OCI-LY3 (cell line): ENCODE results near the gene MACROD2.

ENCODE experiments used
- EZH2phosphoT487 ChIP-seq: fragments of 200-600 bp; shearing (Covaris generic); IDR thresholded peaks from 2 replicates; pipeline ENCODE4 v1.6.1; 2018; ENCODE audit warnings: antibody characterized with exemption, mixed run types, low read depth
- TF ChIP-seq, protein P1 (sequence below): fragments of 200-600, 300-600 bp; sonication (generic); IDR thresholded peaks from 2 replicates; pipeline ENCODE4 v1.5.1; 2014; ENCODE audit warnings: antibody characterized with exemption, low read length, low read depth

DNA sequence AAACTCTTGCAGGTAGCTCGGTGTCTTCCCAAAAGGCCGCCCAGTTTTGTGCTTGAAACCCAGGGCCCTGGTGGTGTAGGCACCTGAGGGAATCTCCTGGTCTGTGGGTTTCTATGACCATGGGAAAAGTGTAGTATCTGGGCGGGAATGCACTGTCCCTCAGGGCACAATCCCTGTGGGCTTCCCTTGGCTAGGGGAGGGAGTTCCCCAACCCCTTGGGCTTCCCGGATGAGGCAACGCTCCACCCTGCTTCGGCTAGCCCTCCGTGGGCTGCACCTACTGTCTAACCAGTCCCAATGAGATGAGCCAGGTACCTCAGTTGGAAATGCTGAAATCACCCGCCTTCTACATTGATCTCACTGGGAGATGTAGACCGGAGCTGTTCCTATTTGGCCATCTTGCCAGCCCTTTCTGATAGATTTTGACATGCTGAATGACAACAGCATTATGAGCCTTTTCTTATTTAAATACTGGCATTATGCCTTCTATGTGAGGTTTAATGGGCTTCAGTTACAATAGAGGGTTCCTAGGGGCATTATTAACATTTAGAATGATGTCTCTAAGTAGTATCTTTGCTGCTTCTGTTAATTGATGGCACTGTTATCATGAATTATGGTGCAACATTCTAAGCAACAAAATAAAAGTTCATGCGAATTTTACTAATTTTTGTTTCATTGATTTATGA lies 475.8 kb downstream of the MACROD2 start:
- TF ChIP-seq EZH2phosphoT487, result no peak
- TF ChIP-seq, protein P1, sequence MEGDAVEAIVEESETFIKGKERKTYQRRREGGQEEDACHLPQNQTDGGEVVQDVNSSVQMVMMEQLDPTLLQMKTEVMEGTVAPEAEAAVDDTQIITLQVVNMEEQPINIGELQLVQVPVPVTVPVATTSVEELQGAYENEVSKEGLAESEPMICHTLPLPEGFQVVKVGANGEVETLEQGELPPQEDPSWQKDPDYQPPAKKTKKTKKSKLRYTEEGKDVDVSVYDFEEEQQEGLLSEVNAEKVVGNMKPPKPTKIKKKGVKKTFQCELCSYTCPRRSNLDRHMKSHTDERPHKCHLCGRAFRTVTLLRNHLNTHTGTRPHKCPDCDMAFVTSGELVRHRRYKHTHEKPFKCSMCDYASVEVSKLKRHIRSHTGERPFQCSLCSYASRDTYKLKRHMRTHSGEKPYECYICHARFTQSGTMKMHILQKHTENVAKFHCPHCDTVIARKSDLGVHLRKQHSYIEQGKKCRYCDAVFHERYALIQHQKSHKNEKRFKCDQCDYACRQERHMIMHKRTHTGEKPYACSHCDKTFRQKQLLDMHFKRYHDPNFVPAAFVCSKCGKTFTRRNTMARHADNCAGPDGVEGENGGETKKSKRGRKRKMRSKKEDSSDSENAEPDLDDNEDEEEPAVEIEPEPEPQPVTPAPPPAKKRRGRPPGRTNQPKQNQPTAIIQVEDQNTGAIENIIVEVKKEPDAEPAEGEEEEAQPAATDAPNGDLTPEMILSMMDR, result no peak
